CMK (cell line): ENCODE results near the gene ACSL5.

ENCODE experiments used
- DNase-seq: peaks from one replicate; pipeline ENCODE4 v3.0.0-alpha.2; 2010; ENCODE audit warnings: low read depth

The ACSL5 gene

DNA sequence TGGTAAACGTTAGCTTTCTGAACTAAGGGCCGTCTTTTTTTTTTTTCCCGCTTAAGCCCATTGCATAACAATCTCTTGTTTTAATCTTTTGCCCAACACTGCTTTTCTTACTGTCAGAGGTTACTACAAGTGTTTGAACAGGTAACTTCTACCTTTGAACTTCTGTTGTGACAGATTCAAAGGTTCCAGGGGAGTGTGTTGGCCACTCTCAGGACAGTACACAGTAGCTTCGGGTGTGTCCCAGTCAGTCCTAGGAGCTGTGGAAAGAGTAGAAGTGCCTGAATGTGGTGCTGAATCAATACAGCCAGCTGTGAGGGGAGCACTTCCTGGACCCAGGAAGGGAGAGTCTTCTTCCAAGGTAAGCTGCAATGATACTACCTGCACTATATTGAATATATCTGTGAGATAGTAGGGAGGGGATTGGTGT is at the start of gene ACSL5:
Gene ACSL5, plus strand, starts transcription at position 205 of the 427 bp plus-strand sequence. CDS start 20,831 bp downstream, outside the sequence.
- DNase-seq = no peak

DNA sequence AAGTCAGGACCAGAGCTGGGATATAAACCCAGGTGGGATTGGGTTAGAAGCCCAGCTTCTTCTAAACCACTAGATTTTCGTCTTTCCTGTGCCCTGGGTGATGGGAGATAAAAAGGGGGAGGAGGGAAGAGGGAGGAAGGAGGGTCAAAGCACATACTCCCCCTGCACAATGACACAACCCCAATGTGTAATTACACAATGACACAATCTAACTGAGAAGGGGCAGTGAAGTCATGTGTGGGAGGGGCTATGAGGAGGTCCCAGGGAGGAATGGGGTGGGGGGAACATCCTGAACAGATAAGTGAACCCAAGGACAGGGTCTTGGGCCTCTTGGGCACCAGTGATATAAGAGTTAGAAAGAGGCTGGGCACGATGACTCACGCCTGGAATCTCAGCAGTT is 46.2 kb upstream of the ACSL5 start:
- no peak for DNase-seq

DNA sequence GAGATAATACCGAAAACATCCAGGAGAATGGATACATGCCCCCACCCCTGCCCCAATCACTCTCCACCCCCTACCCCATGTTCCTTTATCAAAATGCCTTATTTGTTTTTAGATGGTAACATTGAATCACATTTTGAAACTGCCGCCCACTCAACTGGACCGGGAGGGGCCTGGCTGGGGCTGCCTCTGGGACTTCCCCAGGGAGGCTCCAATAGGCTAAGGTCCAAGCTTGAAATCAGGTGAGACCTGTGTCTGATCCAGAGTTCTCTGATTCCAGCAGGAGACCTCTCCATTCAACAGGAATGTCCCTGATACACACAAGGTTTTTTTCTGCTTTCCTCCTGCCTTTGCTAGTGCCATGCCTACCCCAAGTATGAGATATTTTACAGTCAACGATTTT is 43.8 kb upstream of the ACSL5 start:
- no peak for DNase-seq

GRCh38 chr10:112330607-112331160 is 43.2 kb upstream of the ACSL5 start:
- no peak for DNase-seq

DNA sequence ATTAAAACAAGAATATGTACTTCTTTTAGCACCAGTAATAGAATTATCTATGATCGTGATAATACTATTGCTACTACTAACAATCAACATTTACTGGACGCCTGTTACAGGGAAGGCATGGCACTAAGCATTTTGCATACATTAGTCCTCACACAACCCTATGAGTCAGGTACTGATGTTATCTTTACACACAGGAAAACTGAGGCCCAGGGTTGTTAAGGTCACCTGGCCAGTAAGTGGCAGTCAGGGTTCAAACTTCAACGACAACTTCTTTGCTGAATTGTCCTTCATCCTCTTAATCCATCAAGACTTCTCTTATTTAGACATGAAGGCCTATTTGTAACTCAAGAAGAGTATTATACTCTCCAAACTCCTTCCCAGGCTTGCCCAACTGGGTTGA is 41.9 kb upstream of the ACSL5 start:
- DNase-seq = no peak

- DNase-seq = no peak
Observed at GRCh38 chr10:112332509-112333228, 41.2 kb upstream of the ACSL5 start.

GRCh38 chr10:112333452-112333851 is 40.5 kb upstream of the ACSL5 start:
- no peak for DNase-seq

- no peak for DNase-seq
Observed at GRCh38 chr10:112335111-112335867, 38.6 kb upstream of the ACSL5 start.

DNA sequence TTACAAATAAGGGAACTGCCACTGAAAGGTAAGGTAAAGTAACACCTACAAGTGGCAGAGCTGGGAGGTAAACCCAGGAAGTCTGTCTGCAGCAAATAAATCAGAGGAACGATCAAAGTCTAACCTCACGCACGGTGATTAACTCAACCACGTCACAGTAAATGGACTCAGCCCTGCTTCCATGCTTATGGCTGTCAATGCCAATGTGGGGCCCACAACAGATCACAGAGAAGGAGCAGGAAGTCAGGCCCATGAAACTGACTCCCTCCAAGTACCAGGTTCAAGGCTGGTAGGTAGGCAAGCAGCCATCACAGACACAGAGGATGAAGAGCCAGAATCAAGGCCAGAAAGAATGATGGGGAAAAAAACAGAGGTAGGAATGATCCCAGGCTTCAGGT is 38.0 kb upstream of the ACSL5 start:
- no peak for DNase-seq

GRCh38 chr10:112336556-112337201 is 37.2 kb upstream of the ACSL5 start:
- no peak for DNase-seq

DNA sequence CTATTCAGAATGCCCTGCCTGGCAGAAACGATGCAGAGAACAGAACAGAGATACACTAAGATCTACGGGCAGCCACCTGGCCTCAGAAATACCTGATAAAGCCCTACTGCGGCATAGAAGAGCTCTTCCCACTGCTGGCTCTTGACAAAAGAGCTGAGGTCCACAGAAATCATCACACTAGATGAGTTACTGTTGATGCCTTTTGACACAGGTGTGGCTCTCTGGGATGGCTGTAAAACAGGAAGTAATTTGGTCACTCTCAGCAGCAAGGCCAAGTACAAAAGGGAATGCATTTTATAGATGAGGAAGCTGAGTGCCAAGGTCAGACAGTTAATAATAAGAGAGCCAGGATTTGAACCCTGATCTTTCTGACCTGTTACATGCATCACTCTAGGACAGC is 35.0 kb upstream of the ACSL5 start:
- no peak for DNase-seq

DNA sequence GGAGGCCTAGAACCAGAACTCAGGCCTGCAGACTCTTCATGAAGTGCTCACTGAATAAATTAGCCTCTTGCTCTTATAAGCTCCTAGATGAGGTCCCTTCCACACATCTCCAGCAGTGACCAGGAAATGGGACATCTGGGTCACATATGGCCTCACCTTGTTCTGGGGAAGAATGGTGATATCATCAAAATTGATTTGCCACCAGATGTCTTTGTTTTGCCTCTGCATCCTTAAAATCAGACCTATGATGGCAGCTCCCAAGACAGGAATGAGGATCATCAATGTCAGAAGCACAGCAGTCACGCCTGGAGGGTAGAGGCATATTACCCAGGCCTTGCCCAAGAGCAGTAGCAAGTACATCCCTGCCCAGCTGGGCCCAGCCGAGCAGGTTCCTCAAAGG is 33.3 kb upstream of the ACSL5 start:
- no peak for DNase-seq

DNA sequence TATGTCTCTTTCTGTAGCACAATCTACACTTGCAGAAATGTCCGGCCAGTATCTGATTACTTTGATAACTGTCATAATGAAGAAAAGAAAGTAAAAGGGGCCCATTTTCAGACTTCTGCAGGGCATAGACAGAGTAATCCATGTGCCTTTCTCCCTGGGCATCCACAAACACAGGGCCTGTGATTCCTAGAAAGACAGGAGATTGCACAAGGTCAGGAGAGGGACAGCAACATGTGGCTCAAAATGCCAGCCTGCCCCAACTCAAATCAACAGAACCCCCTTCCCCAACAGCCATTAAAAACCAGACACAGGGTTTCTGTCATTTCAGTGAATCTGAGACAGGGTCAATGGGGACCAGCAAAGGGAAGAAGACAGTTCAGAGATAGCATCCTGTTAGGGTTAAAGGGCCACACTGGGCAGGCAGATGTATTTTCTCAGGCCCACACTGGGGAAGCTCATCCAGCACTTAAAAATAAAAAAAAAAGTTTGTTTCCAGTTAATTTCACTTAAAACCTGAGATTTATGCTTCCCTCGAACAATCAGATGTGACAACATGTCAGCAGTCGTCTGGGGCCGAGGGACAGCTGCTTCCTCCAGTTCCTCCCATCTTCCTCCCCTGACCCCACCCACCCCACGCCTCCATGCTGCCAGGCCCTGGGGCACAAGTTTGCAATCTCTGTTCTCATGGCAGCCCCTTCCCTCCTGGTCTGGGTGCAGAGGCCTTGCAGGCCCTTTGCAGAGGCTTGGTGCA is 30.7 kb upstream of the ACSL5 start:
- no peak for DNase-seq

DNA sequence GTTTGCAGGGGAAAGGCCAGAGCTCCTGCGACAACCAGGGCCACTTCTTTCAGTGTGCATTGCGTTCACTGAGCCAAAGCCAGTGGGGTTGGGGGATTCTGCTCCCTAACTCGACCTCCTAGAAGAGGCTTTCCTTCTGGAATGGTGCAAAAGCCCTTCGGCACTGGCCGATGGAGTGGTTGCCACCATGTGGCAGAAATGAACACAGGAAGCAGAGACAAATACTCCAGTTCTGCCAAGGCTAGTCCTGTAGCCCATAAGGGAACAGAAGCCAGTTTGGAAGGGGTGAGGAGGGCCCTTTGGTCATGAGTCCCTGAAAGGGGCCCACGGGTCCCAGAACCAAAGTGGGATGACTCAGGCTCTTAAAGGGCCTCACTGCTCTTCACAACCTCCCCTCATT is 29.7 kb upstream of the ACSL5 start:
- no peak for DNase-seq

GRCh38 chr10:112345202-112345601 is 28.7 kb upstream of the ACSL5 start:
- no peak for DNase-seq

DNA sequence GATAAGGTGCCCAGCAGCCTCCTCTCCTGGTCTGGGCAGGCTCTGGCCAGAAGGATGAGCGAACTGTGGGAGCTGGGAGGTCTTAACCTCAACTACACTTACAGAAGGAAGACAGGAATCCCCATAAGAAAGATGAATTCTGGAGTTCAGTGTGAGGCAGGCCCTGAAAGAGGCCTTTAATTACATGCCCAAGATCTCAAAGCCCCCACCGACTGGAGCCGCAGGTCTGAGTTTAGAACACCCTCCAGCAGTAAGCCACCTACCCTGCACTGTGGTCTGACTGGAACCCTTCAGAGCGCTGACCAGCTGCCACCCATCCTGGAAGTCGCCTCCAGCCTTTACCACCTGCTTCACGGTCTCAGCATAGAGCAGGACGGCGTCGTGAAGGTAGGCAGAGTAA is 28.2 kb upstream of the ACSL5 start:
- no peak for DNase-seq

GRCh38 chr10:112346774-112347173 is 27.1 kb upstream of the ACSL5 start:
- no peak for DNase-seq

- no peak for DNase-seq
Observed at GRCh38 chr10:112347709-112348671, 25.9 kb upstream of the ACSL5 start.

DNA sequence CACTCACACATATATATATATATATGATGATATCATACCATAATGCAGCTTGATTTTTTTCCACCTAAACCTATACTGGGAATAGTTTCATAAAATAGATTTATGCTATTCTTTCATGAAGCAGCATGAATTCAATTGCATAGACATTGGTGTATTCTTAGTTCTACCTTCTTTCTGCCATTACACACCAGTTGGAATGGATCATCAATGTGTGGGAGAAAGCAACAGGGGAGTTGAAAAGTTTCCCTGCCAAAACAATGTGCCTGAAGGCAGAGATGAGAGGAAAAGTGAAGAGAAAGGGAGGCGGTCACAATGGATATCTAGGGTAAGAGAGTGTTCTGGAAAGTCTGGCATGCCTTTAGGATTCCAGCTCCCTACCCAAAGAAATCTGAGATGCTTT is 25.2 kb upstream of the ACSL5 start:
- no peak for DNase-seq

- DNase-seq = no peak
Observed at GRCh38 chr10:112349521-112350085, 24.3 kb upstream of the ACSL5 start.

- no peak for DNase-seq
Observed at GRCh38 chr10:112351146-112351545, 22.8 kb upstream of the ACSL5 start.
